ENCODE measurements around the gene APBA2.
"Not testable (repeated sequence)": the region's sequence is repeated elsewhere in the genome, so short reads cannot be mapped to it uniquely, and the experiment has no call there.

The APBA2 gene

DNA sequence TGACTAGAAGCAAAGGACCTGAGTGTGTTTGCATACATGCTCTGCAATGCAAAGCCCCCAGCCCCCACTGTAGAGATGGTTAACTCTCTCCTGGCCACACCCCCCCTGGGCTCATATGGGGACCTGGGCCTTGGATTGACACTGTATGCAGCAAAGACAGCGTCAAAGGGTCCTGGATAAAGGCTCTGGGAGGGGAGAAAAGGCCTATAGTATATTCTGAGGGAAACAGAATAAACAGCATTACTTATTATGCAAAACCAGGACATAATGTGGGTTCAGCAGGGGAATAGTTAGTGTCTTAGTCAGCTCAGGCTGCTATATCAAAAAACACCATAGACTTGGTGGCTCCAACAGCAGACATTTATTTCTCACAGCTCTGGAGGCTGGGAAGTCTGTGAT is 158.7 kb downstream of the APBA2 start:
- no peak for ATAC-seq

DNA sequence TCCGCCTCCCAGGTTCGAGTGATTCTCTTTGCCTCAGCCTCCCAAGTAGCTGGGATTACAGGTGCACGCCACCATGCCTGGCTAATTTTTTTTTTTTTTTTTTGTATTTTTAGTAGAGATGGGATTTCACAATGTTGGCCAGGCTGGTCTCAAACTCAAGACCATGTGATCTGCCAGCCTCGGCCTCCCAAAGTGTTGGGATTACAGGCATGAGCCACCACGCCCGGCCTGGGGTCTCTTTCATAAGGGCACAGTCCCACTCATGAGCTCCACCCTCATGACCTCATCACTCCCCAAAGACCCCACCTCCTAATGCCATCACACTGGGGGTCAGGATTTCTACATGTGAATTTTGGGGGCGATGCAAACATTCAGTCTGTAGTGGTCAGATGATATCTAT is 159.4 kb downstream of the APBA2 start:
- not testable (repeated sequence) for ATAC-seq

DNA sequence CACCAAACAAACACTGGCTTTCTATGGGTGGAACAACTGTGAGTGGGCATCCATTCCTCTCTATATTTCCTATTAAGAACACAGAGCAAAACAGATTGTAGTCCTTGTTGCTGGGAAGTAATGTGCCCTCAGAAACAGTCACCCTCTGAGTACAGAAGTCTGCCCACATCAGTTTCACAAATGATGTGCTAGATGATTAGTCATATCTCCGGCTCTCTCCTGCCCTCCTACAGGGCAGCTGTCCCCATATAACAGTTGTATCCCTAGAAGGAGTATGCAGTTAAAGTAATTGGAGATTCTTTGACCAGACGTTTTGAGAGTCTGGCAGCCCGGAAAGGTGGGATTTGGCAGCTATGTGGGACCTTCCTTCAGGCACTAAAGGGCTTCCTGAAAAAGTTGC is 159.9 kb downstream of the APBA2 start:
- peak; percentile 86 to 95 for ATAC-seq

DNA sequence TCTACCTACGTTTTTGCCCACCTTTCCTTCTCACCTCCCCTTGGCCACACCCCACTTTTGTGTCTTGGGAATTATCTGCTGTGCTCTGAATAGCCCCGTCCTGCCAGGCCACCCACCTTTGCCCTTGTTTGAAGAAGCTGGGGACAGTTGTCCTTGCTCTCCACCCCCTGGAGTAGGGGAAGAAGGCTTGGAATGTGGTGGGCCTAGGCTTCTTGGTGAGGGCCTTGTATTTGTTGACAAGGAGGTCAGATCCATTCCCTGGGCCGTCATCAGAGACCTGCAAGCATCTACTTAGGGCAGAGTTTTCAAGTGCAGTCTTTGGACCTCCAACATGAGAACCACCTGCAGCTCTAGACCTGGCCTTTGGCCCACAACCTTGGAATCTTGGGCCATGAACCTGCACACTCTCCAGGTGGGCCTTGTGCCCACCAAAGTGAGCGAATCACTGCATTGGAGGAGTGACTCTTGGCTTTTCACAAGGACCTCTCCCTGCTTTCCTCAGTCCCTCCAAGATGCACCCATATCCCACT is 160.6 kb downstream of the APBA2 start:
- ATAC-seq: no peak

GRCh38 chr15:29046977-29047376 is 161.2 kb downstream of the APBA2 start:
- ATAC-seq: no peak

DNA sequence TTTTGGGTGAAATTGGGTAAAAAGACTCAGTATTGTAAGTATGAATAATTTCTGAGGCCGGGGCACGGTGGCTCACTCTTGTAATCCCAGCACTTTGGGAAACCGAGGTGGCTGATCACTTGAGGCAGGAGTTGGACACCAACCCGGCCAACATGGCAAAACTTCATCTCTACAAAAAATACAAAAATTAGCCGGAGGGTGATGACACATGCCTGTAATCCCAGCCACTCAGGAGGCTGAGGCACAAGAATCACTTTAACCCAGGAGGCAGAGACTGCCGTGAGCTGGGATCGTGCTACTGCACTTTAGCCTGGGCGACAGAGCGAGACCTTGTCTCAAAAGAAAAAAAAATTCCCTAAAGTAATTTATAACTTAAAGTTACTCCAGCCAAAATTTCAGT is 162.2 kb downstream of the APBA2 start:
- no peak for ATAC-seq

- peak in 1 of 2 donors; percentile 17 for ATAC-seq
These were observed 165.1 kb downstream of the APBA2 start for GRCh38 chr15:29050870-29051269.

DNA sequence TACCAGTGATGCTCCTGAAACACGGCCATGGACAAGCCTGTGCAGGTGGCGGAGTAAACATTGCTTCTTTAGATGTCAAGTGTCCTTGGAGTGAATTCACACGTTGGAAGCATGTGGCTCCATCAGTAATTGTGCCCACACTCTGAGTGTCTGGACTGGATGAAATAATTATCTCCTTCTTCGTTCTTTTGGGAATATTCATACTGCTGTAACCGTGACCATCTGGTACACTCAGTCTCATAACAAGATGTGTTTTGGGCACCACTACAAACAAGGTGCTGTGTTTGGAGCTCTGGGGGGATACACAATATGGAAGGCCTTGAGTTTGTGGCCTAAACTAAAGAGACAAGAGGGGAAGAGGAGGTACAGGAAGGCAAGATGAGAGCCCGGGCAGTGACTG is 165.6 kb downstream of the APBA2 start:
- ATAC-seq: no peak

GRCh38 chr15:29053006-29053405 is 167.2 kb downstream of the APBA2 start:
- no peak for ATAC-seq

DNA sequence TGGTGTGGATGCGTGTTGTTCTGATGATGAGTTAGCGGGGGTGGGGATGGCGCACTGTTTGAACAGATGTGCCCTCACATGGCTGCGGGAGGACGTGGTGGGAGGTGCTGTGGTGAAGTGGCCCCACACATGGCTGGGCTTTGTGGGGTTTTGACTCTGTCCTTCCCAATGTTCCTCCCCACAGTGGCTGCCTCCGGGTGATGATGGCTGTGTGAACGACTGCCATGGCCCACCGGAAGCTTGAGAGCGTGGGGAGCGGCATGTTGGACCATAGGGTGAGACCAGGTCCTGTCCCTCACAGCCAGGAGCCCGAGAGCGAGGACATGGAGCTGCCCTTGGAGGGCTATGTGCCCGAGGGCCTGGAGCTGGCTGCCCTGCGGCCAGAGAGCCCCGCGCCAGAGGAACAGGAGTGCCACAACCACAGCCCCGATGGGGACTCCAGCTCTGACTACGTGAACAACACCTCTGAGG is 167.9 kb downstream of the APBA2 start:
- ATAC-seq: no peak

- ATAC-seq: no peak
These were observed 168.6 kb downstream of the APBA2 start for GRCh38 chr15:29054171-29055045.

- no peak for ATAC-seq
These were observed 170.1 kb downstream of the APBA2 start for GRCh38 chr15:29055876-29056275.

GRCh38 chr15:29056839-29057450 is 171.2 kb downstream of the APBA2 start:
- no peak for ATAC-seq

- ATAC-seq: no peak
These were observed 172.1 kb downstream of the APBA2 start for GRCh38 chr15:29057856-29058255.

DNA sequence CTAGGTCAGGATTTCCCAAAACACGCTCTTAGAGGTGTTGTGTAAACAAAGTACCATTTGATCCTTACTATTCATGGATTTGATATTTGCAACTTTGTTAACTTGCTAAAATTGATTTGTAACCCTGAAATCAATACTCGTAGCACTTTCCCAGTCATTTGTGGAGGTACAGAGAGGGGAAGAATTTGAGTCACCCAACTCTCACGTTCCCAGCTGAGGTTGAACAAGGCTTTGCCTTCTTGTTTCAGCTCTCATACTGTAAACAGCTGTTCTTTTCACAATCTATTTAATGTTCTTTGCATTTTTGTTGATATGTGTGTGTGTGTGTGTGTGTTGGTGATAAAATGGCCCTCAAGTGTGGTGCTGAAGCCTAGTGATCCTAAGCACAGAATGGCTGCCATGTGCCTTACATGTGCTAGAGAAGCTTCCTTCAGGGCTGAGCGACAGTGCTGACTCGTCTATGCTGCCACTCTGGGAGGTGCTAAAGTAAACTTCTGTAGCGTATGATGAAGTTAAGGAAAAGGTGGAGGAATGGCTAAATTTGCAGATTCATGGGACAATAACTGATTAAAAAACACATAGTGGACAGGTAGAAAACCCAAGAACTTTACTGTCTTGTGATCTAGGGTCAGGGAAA is 173.2 kb downstream of the APBA2 start:
- no peak for ATAC-seq

GRCh38 chr15:29059871-29060640 is 174.3 kb downstream of the APBA2 start:
- ATAC-seq: no peak

- no peak for ATAC-seq
These were observed 176.0 kb downstream of the APBA2 start for GRCh38 chr15:29061746-29062145.

DNA sequence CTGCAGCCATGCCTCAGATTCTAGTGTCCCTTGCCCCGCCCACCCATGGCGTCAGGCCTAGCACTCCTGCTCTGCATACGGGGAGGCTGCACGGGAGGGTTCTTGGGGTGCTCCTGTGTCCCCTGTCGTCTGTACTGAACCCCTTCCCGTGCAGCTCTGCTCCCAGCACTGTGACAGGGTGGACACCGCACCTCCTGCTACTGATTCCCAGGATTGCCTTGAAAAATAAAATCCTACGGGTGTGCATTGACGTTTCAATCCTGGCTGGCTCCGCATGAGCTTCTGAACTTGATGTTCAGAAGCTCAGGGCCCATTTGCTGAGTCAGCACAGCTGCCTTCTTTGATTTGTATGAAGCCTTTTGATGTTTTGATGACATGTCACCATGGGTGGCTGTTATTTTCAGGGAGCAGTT is 176.4 kb downstream of the APBA2 start:
- ATAC-seq: no peak

GRCh38 chr15:29062626-29063025 is 176.9 kb downstream of the APBA2 start:
- ATAC-seq: no peak

DNA sequence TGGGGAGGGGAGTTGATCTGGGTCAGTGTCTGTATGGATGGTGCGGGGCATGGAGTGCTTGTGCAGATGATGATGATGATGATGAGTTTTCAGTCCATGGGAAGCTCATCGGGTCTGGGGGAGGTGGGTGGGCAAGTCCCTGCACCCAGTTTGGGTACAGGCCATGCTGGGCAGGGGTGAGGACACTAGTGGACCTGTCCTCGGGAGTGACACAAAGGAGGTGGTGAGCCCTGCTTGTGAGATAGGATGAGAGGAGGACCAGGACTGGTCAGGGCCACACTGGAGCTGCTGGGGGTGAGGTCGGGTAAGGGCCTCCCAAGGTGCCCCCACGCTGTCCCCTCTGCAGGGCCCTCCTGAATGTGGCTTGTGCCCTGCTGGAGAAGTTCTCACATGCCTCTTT is 177.9 kb downstream of the APBA2 start:
- no peak for ATAC-seq

DNA sequence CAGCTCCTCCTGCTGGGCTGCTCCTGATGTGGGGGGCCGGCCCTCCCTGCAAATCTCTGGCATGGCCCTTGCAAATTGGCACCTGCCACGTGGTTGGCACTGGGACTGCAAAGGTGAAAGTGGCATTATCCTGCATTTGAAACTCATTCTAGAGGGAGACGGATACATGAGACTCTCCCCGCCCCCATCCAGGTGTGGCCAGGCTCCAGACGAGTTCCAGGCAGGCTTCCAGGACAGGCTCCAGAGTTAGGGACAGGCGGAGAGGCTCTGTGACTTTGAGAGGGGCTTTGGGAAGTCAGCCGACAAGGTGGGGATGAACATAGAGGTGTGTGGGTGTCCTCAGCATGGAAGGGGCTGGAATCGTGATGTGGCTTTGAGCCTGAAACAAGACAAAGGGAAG is 178.5 kb downstream of the APBA2 start:
- no peak for ATAC-seq

DNA sequence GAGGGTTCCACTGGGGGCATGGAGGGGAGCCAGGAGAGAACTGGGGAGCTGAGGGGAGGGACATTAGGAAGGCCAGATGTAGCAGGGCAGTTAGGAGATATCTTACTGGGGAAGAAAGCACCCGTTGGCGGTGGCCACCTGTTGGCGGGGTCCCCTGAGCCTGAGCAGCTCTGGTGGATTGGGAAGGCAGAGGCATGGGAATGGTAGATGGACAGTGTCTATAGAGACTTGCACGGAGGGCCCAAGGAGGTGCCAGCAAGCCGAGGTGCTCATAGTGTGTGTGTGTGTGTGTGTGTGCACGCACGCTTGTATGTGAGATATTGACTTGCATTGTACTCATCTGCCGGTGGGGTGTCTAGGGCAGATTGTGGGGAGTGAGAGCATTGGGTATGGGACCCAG is 179.0 kb downstream of the APBA2 start:
- no peak for ATAC-seq

DNA sequence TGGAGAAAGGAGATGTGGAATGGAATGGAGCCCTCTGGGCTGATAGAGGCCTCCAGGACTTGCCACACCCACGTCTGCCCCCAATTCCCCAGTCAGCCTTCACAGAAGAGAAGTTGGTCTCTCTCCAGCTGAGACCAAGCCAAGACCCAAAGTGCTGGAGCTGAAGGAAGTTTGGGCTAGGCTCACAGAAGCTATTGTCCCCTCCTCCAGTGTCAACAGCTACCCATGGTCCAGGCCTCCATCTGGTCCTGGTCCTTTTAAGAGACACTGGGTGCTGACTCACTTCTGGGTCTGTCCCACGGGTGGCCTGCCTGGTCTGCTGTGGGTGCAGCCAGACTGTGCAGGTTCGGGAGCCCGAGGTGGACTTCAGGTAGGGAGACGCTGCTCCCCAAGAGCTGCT is 179.8 kb downstream of the APBA2 start:
- no peak for ATAC-seq
